Measurements from ENCODE around the gene IGFALS. TPM values are rescaled to one million over a fixed set of nuclear protein-coding genes. Genes with fewer than 3 reads are reported as not detected.

IGFALS gene
- polyA plus RNA-seq, 1 donor from 2014 or later, result not detected

GRCh38 chr16:1821861-1822611 is 28.5 kb upstream of the IGFALS start:
- H3K27me3 Mint-ChIP-seq, result no peaks in the 10 kb centered on the region
- H3K9me3 Mint-ChIP-seq, result no peaks in the 10 kb centered on the region
- H3K27ac Mint-ChIP-seq, result peak overlapping the region in 1 of 3 donors; percentile 28
- H3K4me1 Mint-ChIP-seq, result peaks cover 4 to 13% (median 6%) of the 10 kb centered on the region in 3 donors
- no peak overlapping the region for H3K4me3 Mint-ChIP-seq
- H3K36me3 Mint-ChIP-seq, result no peaks in the 10 kb centered on the region

GRCh38 chr16:1820946-1821290 is 27.4 kb upstream of the IGFALS start:
- Mint-ChIP-seq H3K4me1 (peaks cover 0 to 13% (median 6%) of the 10 kb centered on the region in 3 donors), H3K36me3 (no peaks in the 10 kb centered on the region), H3K27me3 (no peaks in the 10 kb centered on the region), H3K4me3 (no peak overlapping the region), H3K9me3 (no peaks in the 10 kb centered on the region), H3K27ac (peak overlapping the region in 1 of 3 donors; percentile 28)

- no peak overlapping the region for H3K4me3 Mint-ChIP-seq
- peaks cover 0 to 7% (median 6%) of the 10 kb centered on the region in 3 donors for H3K4me1 Mint-ChIP-seq
- H3K36me3 Mint-ChIP-seq, result peaks cover 2% of the 10 kb centered on the region
- no peaks in the 10 kb centered on the region for H3K27me3 Mint-ChIP-seq
- no peaks in the 10 kb centered on the region for H3K9me3 Mint-ChIP-seq
- H3K27ac Mint-ChIP-seq, result no peak overlapping the region
Measured at GRCh38 chr16:1820096-1820945, 26.8 kb upstream of the IGFALS start.

- Mint-ChIP-seq H3K4me1 (peaks cover 0 to 7% (median 6%) of the 10 kb centered on the region in 3 donors), H3K27ac (no peak overlapping the region), H3K27me3 (no peaks in the 10 kb centered on the region), H3K36me3 (peaks cover 2% of the 10 kb centered on the region), H3K4me3 (peak overlapping the region in 1 of 4 donors; percentile 77), H3K9me3 (no peaks in the 10 kb centered on the region)
Measured at GRCh38 chr16:1819611-1820010, 26.1 kb upstream of the IGFALS start.

- Mint-ChIP-seq H3K9me3 (no peaks in the 10 kb centered on the region), H3K4me3 (no peak overlapping the region), H3K36me3 (peaks cover 2% of the 10 kb centered on the region), H3K27ac (no peak overlapping the region), H3K27me3 (no peaks in the 10 kb centered on the region), H3K4me1 (peaks cover 0 to 6% (median 3%) of the 10 kb centered on the region in 3 donors)
Measured at GRCh38 chr16:1818873-1819525, 25.5 kb upstream of the IGFALS start.

- Mint-ChIP-seq H3K4me1 (peaks cover 1 to 2% (median 2%) of the 10 kb centered on the region in 3 donors), H3K27ac (no peak overlapping the region), H3K27me3 (no peaks in the 10 kb centered on the region), H3K36me3 (peaks cover 2% of the 10 kb centered on the region), H3K4me3 (no peak overlapping the region), H3K9me3 (no peaks in the 10 kb centered on the region)
Measured at GRCh38 chr16:1818204-1818872, 24.8 kb upstream of the IGFALS start.

GRCh38 chr16:1817716-1818115 is 24.2 kb upstream of the IGFALS start:
- peaks cover 1 to 5% (median 2%) of the 10 kb centered on the region in 3 donors for H3K4me1 Mint-ChIP-seq
- H3K27me3 Mint-ChIP-seq, result no peaks in the 10 kb centered on the region
- no peak overlapping the region for H3K27ac Mint-ChIP-seq
- no peaks in the 10 kb centered on the region for H3K9me3 Mint-ChIP-seq
- peaks cover 2% of the 10 kb centered on the region for H3K36me3 Mint-ChIP-seq
- H3K4me3 Mint-ChIP-seq, result no peak overlapping the region

GRCh38 chr16:1817276-1817589 is 23.7 kb upstream of the IGFALS start:
- peaks cover 1 to 5% (median 2%) of the 10 kb centered on the region in 3 donors for H3K4me1 Mint-ChIP-seq
- no peak overlapping the region for H3K4me3 Mint-ChIP-seq
- no peaks in the 10 kb centered on the region for H3K27me3 Mint-ChIP-seq
- H3K27ac Mint-ChIP-seq, result no peak overlapping the region
- H3K36me3 Mint-ChIP-seq, result peaks cover 2% of the 10 kb centered on the region
- H3K9me3 Mint-ChIP-seq, result no peaks in the 10 kb centered on the region

- Mint-ChIP-seq H3K36me3 (peaks cover 2% of the 10 kb centered on the region), H3K9me3 (no peaks in the 10 kb centered on the region), H3K4me1 (peaks cover 1 to 5% (median 2%) of the 10 kb centered on the region in 3 donors), H3K27me3 (no peaks in the 10 kb centered on the region), H3K27ac (no peak overlapping the region), H3K4me3 (no peak overlapping the region)
Measured at GRCh38 chr16:1816396-1817275, 23.1 kb upstream of the IGFALS start.

- H3K4me1 Mint-ChIP-seq, result peaks cover 0 to 5% (median 2%) of the 10 kb centered on the region in 3 donors
- H3K27me3 Mint-ChIP-seq, result no peaks in the 10 kb centered on the region
- no peak overlapping the region for H3K27ac Mint-ChIP-seq
- H3K4me3 Mint-ChIP-seq, result no peak overlapping the region
- H3K9me3 Mint-ChIP-seq, result no peaks in the 10 kb centered on the region
- peaks cover 2% of the 10 kb centered on the region for H3K36me3 Mint-ChIP-seq
Measured at GRCh38 chr16:1815461-1815860, 22.0 kb upstream of the IGFALS start.

GRCh38 chr16:1812732-1813163 is 19.2 kb upstream of the IGFALS start:
- H3K27ac Mint-ChIP-seq, result no peak overlapping the region
- peaks cover 2% of the 10 kb centered on the region for H3K36me3 Mint-ChIP-seq
- H3K9me3 Mint-ChIP-seq, result no peaks in the 10 kb centered on the region
- H3K4me3 Mint-ChIP-seq, result no peak overlapping the region
- no peaks in the 10 kb centered on the region for H3K27me3 Mint-ChIP-seq
- peaks cover 0 to 5% (median 2%) of the 10 kb centered on the region in 3 donors for H3K4me1 Mint-ChIP-seq

GRCh38 chr16:1810536-1810935 is 17.0 kb upstream of the IGFALS start:
- Mint-ChIP-seq H3K4me1 (peaks cover 0 to 5% (median 2%) of the 10 kb centered on the region in 3 donors), H3K9me3 (peaks cover 0 to 2% (median 0%) of the 10 kb centered on the region in 3 donors), H3K27ac (no peak overlapping the region), H3K4me3 (no peak overlapping the region), H3K27me3 (no peaks in the 10 kb centered on the region), H3K36me3 (peaks cover 9% of the 10 kb centered on the region)

GRCh38 chr16:1810106-1810505 is 16.6 kb upstream of the IGFALS start:
- no peak overlapping the region for H3K27ac Mint-ChIP-seq
- H3K36me3 Mint-ChIP-seq, result peaks cover 8% of the 10 kb centered on the region
- H3K4me3 Mint-ChIP-seq, result no peak overlapping the region
- H3K4me1 Mint-ChIP-seq, result peaks cover 0 to 5% (median under 1%) of the 10 kb centered on the region in 3 donors
- no peaks in the 10 kb centered on the region for H3K27me3 Mint-ChIP-seq
- H3K9me3 Mint-ChIP-seq, result peaks cover 0 to 2% (median 0%) of the 10 kb centered on the region in 3 donors

GRCh38 chr16:1809281-1809801 is 15.8 kb upstream of the IGFALS start:
- Mint-ChIP-seq H3K4me3 (no peak overlapping the region), H3K36me3 (peaks cover 8% of the 10 kb centered on the region), H3K9me3 (peaks cover 0 to 2% (median 0%) of the 10 kb centered on the region in 3 donors), H3K4me1 (peaks cover 0 to 5% (median 0%) of the 10 kb centered on the region in 3 donors), H3K27ac (no peak overlapping the region), H3K27me3 (no peaks in the 10 kb centered on the region)

Data from IgD-negative memory B cell (primary cell).